SH-SY5Y (cell line): Measurements from ENCODE around the gene MIEF1.

Experiments
- GATA2 ChIP-seq: IDR thresholded peaks from 2 replicates; pipeline ENCODE4 v1.6.1; 2011; ENCODE audit warnings: mild to moderate bottlenecking, low read depth, low read length
- GATA3 ChIP-seq: IDR thresholded peaks from 2 replicates; pipeline ENCODE4 v1.6.1; 2011; ENCODE audit warnings: low read depth, mild to moderate bottlenecking, low read length, moderate library complexity

GRCh38 chr22:39469326-39469680 lies 32.8 kb upstream of the MIEF1 start:
- TF ChIP-seq GATA3, result no peak
- TF ChIP-seq GATA2, result no peak
